Activated effector memory CD4-positive, alpha-beta T cell treated with anti-CD3 and anti-CD28 coated beads, Interleukin-2, amount 50 U/mL, for 16 hours (primary cell): Measurements from ENCODE around the gene ATP10A.
"Not testable (repeated sequence)": the region's sequence is repeated elsewhere in the genome, so short reads cannot be mapped to it uniquely, and the experiment has no call there.

ENCODE experiments used
- DNase-seq: peaks from one replicate; pipeline ENCODE4 v3.0.0-alpha.2; 2020

ATP10A gene

GRCh38 chr15:25768271-25768670 lies 94.9 kb downstream of the ATP10A start:
- DNase-seq: no peak

- no peak for DNase-seq
Observed at GRCh38 chr15:25767356-25768151, 95.6 kb downstream of the ATP10A start.

- DNase-seq: no peak
Observed at GRCh38 chr15:25766417-25766816, 96.7 kb downstream of the ATP10A start.

GRCh38 chr15:25764980-25765735 lies 98.0 kb downstream of the ATP10A start:
- DNase-seq: no peak

GRCh38 chr15:25763954-25764353 lies 99.2 kb downstream of the ATP10A start:
- no peak for DNase-seq

- DNase-seq: no peak
Observed at GRCh38 chr15:25763331-25763751, 99.8 kb downstream of the ATP10A start.

GRCh38 chr15:25761971-25762662 lies 101.0 kb downstream of the ATP10A start:
- DNase-seq: no peak

- DNase-seq: no peak
Observed at GRCh38 chr15:25759421-25759820, 103.7 kb downstream of the ATP10A start.

GRCh38 chr15:25758612-25759011 lies 104.5 kb downstream of the ATP10A start:
- DNase-seq: not testable (repeated sequence)

GRCh38 chr15:25743548-25744275 lies 119.4 kb downstream of the ATP10A start:
- no peak for DNase-seq

GRCh38 chr15:25742776-25743547 lies 120.2 kb downstream of the ATP10A start:
- no peak for DNase-seq

- DNase-seq: no peak
Observed at GRCh38 chr15:25742041-25742730, 120.9 kb downstream of the ATP10A start.

GRCh38 chr15:25741256-25741580 lies 121.9 kb downstream of the ATP10A start:
- DNase-seq: no peak

- no peak for DNase-seq
Observed at GRCh38 chr15:25740383-25741255, 122.5 kb downstream of the ATP10A start.

- DNase-seq: no peak
Observed at GRCh38 chr15:25739687-25740121, 123.4 kb downstream of the ATP10A start.

- DNase-seq: no peak
Observed at GRCh38 chr15:25738171-25738965, 124.8 kb downstream of the ATP10A start.

GRCh38 chr15:25737218-25737643 lies 125.9 kb downstream of the ATP10A start:
- no peak for DNase-seq

GRCh38 chr15:25736461-25736860 lies 126.7 kb downstream of the ATP10A start:
- no peak for DNase-seq

GRCh38 chr15:25735550-25736384 lies 127.4 kb downstream of the ATP10A start:
- no peak for DNase-seq
